Measurements from ENCODE around the gene XRRA1.
A peak's percentile ranks its signal among the peaks of the same experiment; 100 is the strongest.

Gene XRRA1

DNA sequence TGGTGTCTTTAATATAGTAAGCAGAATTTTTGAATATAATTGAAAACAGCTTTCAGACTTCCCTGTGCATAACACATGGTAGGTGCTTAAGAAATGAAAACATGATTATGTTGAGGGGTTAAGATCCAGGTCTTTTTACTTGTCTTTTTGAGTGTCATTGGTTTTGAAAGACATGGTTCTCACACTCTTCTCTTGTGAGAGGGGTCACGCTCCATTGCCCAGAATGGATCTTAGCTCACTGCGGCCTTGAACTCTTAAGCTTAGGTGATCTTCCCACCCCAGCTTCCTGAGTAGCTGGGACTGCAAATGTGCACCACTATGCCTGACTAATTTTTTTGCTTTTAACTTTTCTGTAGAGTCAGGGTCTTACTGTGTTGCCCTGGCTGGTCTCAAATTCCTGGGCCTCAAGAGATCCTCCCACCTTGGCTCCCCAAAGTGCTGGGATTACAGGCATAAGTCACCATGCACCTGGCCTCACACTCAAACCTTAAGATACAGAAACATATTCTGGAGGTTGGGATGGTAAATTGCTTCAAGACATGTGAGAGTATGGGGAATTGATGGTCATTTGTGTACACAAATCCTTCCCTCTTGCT is 1.6 kb upstream of the XRRA1 start:
- FAIRE-seq = no peak

DNA sequence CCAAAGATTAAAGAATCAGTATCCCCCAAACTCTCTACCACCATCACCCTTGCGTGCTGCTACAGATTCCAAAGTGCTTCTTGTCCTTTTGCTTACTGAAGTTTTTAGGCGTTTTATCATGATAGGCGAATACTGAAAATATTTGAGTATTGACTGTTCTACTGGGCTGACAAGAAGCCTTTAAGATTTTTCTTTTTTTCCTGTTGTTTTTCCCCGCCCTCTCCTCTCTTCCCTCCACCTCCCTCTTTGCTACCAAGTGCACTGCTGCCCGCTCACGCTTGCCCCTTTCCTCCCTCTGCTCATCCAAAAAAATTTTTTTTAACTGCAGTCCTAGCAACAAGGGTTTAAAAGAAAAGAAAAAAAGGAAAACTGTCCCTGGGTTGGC is 854 bp upstream of the XRRA1 start:
- no peak for FAIRE-seq

DNA sequence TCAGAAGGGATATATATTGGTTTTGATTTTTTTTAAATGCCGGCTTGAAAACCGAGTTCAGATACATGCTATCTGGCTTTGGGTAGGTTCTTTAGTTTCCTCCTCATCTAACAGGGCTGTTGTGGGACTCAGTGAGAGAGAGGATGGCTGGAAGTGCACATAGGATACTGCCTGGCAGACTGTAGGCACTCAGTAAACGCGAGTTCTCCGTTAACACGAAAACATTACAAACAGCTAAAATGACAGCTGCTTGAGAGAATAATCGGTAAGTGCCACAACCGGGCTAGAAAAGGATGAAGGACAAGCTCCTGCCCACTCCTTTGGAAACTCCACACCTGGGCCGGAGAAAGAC is 369 bp downstream of the XRRA1 start:
- no peak for FAIRE-seq

DNA sequence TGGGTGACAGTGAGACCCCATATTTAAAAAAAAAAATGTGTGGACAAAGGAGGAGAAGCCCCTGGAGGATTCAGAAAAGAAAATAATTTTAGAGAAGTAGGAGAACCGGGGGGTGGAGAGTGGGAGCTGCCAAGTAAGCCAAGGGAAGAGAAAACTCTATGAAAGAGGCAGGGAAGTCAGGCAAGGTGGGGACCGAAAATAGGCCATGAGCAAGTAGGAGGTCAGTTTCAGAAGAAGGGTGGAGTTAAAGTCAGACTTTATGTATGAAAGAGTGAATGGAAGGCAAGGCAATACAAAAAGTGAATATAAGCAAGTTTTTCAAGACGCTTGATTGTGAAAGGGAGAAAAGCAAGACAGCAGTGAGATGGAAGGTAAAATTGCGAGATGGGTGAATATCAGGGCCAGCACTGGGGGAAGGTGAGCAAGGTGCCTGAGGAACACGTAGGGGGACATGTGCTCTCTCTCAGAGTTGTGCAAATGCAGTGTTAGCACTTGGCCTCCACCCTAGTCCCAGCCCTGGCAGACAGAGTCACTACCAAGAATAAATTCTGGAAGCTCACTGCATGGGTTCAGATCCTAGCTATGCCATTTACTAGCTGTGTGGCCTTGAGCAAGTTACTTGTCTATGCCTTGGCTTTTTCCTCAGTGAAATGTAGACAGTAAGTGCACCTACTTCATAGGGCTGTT is 6.7 kb downstream of the XRRA1 start:
- no peak for FAIRE-seq

DNA sequence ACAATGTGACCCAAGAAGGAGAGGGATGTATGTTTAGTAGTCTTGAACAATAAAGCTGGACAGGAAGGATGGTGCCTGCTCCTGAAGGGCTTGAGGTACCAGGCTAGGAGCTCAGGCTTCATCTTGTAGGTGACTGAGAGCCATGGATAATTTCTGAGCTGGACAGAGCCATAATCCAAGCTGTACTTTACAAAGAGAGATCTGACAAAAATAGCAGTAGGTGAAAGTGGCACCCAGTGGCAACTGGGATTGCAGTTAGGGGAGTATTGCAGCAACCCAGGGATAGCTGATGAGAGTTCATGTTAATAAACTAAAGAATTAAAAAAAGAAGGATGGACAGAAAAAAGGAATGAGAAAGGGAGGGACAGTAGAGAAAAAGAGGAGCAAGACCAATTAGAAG is 7.4 kb downstream of the XRRA1 start:
- FAIRE-seq = no peak

DNA sequence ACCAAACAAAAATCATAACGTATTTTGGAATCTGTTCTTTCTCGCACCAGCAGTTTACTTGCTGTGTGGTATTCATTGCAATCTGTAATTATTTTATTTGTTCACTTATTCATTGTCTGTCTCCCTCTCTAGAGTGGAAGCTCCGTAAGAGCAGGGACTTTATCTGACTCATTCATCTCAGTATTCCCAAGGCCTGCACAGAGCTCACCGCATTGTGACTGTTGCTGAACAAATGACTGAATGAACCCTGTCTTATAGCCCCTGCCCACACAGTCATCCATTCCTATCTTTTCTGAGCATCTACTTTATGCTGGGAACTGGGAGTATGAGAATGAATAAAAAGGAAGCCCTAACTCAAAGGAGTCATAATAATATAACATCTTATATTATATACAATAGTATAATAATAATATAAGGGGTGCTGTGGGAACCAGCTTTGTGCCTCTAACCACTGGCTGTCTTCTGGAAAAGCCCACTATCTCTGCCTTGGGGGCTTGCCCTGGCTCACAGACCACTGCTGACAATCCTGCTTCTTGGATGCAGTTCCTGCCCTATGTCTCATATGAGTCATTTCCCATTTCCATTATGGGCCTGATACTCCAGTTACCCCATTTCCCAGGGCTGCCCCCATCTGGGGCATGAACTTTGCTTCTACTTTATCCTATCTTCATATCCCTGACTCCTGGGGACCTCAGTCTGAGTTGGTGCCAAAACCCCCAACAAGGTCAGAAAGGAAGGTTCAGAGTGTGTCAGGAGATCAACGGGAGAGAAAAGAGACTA is 11.0 kb downstream of the XRRA1 start:
- no peak for FAIRE-seq

DNA sequence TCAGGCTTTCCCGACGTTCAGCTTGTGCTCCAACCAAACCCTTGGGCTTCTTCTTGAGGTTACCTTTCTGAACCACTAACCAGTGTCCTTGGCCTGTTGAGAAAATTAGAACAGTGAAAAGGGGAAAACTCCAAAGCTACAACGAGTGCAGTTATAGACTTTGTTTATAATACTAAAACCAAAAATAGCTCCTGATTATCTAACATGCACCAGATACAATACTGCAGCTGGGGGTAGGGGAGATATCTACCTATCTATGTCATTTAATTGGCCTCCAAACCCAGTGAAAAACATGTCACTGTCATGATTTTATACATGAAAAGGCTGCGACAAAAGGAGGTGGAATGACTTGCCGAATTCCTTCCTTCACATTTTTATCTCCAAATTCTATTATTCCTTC is 11.9 kb downstream of the XRRA1 start:
- FAIRE-seq = no peak

DNA sequence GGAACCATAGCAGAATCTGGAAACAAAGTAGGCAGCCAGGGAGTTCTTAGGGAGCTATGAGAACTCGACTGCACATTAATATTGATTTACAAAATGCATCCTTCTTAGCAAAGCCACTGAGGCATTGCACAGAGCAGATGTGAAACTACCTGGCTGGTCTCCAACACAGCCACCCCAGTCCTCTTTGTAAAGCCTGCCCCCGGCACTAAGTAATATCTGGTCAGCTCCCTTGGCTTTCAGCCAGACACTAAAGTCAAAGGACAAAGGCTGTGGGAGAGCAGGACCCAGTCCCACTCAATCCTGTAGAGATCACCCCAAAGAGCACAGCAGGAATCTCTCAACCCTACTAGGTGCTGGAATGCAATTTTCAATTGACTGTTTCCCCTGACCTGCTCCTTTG is 12.8 kb downstream of the XRRA1 start:
- no peak for FAIRE-seq

DNA sequence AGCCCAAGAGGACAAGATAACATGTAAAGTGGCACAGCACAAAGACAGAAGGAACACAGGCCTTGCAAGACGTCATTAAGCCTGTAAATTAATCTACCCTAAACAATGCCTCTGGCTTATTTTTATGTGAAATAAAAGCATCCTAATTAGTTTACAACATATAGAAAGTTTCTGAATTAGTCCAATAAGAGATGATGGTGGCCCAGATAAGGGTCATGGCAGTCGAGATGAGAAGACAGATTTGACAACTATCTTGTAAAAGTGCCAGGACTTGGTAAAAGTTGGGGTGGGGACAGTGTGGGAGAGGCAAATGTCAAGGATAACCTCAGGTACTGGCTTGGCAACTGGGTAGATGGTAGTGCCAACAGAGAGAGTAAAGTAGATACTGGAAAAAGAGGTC is 13.6 kb downstream of the XRRA1 start:
- no peak for FAIRE-seq

DNA sequence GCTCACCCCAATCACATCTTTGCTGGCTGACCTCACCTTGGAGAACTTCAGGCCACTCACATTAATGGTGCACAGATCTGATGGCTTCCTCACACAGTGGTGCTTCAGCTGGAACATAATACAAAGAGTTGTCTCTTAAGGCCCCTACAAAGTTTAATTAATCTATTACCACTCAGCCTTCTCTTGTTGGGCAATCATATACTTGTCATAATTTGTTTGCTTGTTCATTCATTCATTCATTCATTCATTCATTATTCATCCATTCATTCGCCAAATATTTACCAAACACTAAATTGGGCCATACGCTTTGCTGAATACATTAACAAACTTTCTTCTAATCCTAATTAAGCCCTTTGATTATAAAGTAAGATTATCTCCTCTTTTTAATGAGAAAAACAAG is 15.1 kb downstream of the XRRA1 start:
- FAIRE-seq = no peak

DNA sequence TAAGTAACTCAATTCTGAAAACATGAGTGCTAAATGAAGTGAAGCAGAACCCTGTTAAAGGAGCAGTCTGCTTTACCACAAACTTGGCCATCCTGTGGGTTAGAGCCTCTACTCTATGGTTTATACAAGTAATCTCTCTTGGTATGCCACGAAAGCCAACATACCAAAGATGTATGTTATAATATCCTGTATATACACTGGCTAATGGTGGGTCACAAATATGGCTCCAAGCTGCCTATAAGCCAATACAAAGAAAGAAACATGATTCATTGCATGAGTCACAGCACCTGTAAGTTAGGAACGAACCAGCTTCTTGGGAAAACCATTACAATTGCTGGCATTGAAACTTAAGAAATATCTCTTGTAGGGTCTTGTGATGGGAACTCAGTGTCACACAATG is 16.1 kb downstream of the XRRA1 start:
- FAIRE-seq = no peak

DNA sequence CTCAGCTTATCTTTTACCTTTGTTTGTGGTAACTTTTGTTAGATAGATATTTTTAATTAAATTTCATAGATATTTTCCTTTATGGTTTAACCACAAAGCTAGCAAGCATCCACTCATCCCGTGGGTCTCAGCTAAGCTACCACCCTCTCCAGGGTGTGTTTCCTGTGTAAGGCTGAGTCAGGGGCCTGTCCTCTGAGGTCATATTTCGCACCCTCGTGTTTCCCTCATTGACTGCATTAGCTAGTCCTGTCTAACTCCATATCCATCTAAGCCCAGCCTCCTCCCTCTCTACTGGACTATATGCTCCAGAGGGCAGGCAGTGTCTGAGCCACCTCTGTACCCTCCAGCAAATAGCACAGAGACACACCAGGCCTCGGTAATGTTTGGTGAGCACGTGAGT is 16.7 kb downstream of the XRRA1 start:
- no peak for FAIRE-seq

DNA sequence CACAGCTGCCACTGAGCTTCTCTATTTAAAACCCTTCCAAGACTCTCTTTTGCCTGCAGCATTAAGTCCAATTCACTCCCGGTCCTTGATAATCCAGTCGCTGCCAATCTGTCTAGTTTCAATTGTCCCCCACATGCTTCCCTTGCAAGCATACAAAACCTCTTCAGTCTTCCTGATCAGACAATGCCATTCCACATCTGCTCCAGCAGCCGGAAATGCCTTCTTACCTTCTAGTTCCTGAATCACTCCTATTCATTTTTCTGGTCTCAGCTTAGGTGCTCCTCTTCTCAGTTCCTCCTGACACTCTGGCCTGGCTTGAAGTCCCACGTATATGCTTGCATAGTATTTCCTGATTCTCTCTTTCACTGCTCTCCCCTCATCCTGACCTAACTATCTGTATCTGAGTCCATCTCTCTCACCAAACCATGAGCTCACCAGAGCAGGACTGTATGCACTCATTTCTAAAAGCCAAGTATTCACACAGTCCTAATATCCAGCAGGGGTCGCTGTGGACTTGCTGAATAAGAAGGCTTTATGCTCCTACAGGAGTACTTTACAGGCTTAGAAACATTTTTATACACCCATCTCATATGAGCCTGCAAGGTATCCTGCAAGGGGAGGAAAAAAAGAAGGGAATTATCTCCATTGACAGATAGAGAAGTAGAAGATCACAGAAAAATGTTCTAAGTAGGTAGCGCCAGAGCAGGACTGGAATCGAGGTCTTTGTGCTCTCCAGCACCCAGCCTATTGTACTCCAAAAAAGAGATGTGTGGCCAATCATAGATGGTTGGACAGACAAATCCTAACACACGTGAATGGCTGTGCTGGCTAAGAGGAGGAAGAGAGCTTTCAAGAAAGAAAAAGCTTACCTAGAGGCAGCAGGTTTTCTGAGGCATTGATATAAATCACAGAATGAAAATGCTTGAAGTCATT is 19.2 kb downstream of the XRRA1 start:
- FAIRE-seq = peak; percentile 29

DNA sequence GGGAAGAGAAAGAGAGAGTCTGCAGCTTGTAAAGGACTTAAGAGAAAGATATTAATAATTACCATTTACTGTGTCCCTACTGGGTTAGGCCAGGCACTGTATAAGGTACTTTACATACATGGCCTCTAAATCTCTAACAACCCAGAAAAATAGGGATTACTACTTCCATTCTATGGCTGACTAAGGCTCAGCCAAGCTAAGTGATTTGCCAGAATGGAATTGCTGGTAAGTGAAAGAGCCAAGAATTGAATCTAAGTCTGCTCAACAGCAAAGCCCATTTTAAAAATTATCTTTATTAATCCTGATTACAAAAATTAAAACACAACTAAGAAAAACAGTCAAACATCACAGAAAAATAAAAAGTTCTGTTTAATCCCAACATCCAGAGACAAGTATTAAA is 21.4 kb downstream of the XRRA1 start:
- no peak for FAIRE-seq

DNA sequence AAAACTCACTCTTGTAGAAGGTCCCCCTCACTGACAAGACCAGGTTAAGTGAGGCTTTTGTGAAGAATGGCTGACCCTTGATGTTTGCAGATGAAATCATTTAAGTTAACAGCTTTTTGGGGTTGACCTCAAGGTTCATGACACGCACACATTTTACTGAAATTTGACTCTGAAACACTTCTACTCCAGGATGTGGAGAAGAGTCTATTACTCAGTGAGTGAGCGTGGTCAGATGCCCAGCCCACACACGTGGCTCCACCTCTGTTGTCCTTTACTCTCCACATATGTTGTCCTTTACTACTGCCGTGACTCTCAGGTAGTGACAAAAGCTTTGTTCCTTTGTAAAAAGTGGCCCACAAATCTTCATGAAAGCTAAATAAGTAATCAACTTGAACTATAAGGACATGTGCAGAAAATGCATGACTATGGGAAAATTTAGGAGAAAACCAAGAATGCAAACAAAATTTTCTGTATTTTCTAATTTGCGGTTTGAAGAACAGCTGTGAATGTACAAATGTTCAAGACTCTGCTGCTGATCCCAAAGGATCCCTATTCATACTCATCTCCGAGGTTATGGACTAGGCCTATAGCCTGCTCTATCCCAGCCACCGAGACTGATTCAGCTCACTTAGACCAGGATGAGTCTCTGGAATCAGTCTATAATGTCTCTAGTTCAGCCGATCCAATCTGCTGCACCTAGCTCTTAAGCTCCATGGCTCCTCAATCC is 22.4 kb downstream of the XRRA1 start:
- no peak for FAIRE-seq

DNA sequence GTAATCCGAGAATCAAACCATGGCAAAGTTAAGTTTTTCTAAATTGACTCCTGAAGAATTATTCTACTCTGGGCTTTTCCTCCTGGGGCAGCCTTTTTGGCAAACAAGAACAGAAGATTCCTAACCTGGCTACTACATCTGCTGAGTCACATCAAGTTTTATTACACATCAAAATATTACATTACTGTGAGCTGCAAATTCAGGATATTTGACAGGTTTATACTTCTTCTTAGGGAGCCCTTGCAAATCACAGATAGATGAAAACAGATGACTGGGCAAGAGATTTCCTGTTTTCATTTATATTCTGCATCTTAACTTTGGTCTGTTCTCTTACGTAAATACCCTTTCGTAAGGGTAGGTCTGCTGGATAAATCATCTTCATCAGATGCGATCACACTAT is 23.6 kb downstream of the XRRA1 start:
- no peak for FAIRE-seq

DNA sequence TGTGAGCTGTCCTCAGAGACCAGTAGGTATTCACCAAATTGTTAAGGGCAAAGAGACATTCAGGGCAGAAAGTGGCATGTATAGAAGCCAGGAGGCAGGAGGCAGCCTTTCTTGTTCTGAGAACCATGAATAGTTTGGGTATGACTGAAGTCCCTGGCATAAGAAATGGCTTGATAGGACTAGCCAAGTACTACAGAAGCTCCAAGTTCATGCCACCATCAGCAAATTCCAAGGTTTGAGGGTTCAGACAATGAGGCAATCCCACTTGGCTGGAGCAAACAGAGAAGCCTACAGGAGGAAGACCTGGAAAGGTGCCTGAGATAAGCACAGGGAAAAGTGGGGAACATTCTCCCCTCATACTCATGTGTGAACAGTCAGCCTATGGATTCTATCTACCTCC is 25.8 kb downstream of the XRRA1 start:
- FAIRE-seq = no peak

DNA sequence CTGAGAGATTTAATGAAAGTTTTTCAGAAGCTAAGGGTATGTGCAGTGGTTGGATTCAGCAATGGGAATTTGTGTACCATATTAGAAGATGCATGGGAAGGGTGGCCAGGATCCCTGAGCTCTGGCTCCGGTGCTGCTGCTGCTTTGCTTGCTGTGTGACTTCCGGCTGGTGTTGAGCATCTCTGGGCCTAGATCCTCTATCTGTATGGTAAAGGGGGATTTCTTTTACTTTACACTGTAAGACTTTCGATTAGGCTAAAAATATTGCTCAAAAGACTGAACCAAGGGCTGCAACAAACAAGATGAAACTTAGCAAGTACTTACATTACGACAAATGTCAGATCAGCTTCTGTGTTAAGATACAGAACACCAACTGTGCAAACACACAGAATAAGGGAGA is 39.1 kb downstream of the XRRA1 start:
- FAIRE-seq = no peak

DNA sequence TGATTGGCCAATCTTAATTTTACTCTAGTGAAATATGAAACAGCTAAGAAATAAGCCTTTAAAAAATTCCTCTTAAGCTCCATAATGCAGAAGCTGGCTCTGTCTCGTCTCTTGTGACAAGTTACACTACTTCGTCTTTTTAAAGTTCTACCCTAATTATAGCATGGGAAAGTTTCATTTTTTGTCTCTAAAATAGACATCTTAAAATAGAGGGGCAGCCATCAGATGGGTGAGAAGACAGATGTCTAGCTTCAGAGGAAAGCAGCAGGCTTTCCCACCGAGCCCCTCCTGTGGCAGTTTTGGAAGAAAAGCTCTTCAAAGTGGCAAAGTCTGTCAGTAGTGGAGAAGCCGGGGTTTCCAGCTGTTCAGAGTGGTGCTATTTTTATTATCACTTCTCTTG is 39.5 kb downstream of the XRRA1 start:
- no peak for FAIRE-seq

DNA sequence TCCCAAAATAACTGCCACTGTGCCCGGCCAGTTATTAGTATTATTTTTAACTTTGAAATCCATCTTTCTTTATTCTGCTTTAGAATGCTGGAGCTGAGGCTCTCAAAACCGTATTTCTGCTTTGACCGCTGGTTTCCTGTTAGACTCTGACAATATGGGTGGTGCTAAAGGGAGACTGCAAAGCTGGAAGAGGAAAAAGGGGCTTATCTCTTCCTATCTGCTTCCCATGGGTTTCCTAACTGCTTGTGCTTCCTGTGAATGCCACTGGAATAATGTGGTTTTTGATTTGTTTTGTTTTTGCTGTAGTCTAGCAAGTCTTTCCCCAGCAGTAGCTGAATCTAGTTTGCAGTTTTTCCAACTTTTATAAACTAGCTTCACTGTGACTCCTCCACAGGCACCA is 43.6 kb downstream of the XRRA1 start:
- no peak for FAIRE-seq

DNA sequence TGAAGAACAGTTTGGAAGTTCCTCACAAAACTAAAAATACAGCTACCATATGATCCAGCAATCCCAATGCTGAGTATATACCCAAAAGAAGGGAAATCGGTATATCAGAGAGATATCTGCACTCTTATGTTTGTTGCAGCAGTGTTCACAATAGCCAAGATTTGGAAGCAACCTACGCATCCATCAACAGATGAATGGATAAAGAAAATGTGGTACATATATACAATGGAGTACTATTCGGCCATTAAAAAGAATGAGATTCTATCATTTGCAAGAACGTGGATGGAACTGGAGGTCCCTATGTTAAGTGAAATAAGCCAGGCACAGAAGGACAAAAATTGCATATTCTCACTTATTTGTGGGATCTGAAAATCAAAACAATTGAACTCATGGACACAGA is 46.5 kb downstream of the XRRA1 start:
- FAIRE-seq = no peak

DNA sequence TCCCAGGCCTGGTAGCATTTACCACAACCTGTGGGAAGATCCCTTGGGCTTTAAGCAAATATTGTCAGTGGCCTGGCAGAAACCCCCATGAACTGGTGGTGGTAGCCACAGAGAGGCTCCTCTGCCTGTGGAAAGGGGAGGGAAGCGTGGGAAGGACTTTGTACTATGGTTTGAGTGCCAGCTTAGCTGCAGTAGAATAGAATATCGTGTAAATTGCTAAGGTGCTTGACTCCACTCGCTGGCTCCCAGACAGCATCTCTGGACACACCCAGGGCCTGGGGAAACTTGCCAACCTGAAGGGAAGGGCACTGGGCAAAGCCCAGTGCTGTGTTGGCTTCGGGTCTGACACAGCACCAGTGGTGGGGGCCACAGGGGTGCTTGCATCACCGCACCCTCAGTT is 52.6 kb downstream of the XRRA1 start:
- FAIRE-seq = no peak
